Esophagus squamous epithelium (tissue), 5 donors: ENCODE measurements around the gene DNAH1. TPM values are rescaled to one million over a fixed set of nuclear protein-coding genes. Genes with fewer than 3 reads are reported as not detected.

Experiments used
- DNase-seq: peaks from one replicate; lab custom pipeline; 2025; lab: John Stamatoyannopoulos, UW
- H3K27ac ChIP-seq, 4 donors: fragments of 200-600 bp; sonication (generic); one replicate each; pipeline ENCODE4 v1.5.1; 2016 to 2019; ENCODE audit warnings: mild to moderate bottlenecking in 1 of 4
- H3K27me3 ChIP-seq, 4 donors: fragments of 200-600 bp; sonication (generic); 1 replicate in 3 of 4; 2 replicates in 1 of 4; pipeline versions ENCODE4 v1.5.1 to v1.6.0; 2017 to 2021; ENCODE audit warnings: antibody characterized with exemption in 1 of 4
- H3K36me3 ChIP-seq, 3 donors: fragments of 200-600 bp; sonication (generic); one replicate each; pipeline ENCODE4 v1.5.1; 2016 to 2019
- H3K4me1 ChIP-seq, 3 donors: fragments of 200-600 bp; sonication (generic); one replicate each; pipeline ENCODE4 v1.5.1; 2017 to 2019
- H3K4me3 ChIP-seq, 4 donors: fragments of 200-600 bp; sonication (generic); 1 replicate in 3 of 4; 2 replicates in 1 of 4; pipeline ENCODE4 v1.5.1; 2016 to 2019; ENCODE audit warnings: mild to moderate bottlenecking in 2 of 4, moderate library complexity in 1 of 4
- H3K9me3 ChIP-seq, 3 donors: fragments of 200-600 bp; sonication (generic); one replicate each; pipeline ENCODE4 v1.5.1; 2016 to 2019
- CTCF ChIP-seq, 6 experiments: fragments of 450-650 bp in 4 of 6; fragments of 200-600 bp in 2 of 6; sonication (generic) in 2 of 6; IDR thresholded peaks; one replicate each; pipeline ENCODE4 v1.5.1; 2016 to 2019; ENCODE audit warnings: antibody characterized with exemption in 6 of 6, mild to moderate bottlenecking in 4 of 6, moderate library complexity in 4 of 6
- POLR2A ChIP-seq, 4 donors: fragments of 450-650 bp; IDR thresholded peaks; one replicate each; pipeline ENCODE4 v1.6.1; 2017; ENCODE audit warnings: antibody characterized with exemption in 4 of 4, mild to moderate bottlenecking in 4 of 4, moderate library complexity in 3 of 4
- WGBS, 2 donors: methylation state at CpG; one replicate each; pipeline ENCODE4 v1.1.5; 2018; 5-methylcytosine and 5-hydroxymethylcytosine counted together
- intact Hi-C: fragments of 100-400 bp; cut with DNase I; formaldehyde crosslinking; loops from one replicate; pipeline ENCODE4 v1.15.0; 2022
- total RNA-seq, 4 donors: library from RNA; depleted of rRNA; stranded (reverse); fragments of >200 nt; gene quantifications; one replicate each; pipeline ENCODE4 v1.1.0, GENCODE V29; 2016
- donor health status: DM: yes; HTN: yes; CAD: no.

Gene DNAH1
- total RNA-seq, 4 donors from 2014 or later: 1.3 to 5.9 (median 1.9) TPM

- H3K36me3 ChIP-seq: no peaks in the 10 kb centered on the region
- H3K4me3 ChIP-seq: no peak overlapping the region
- DNase-seq: no peak
- H3K27me3 ChIP-seq: no peaks in the 10 kb centered on the region
- no peaks in the 10 kb centered on the region for H3K9me3 ChIP-seq
- WGBS, 2 donors: 67 to 86% methylated on average over 9 to 11 of the region's 13 CpGs
- H3K4me1 ChIP-seq: peaks cover 9 to 54% (median 18%) of the 10 kb centered on the region in 3 donors
- TF ChIP-seq CTCF (IDR thresholded peaks at IDR 0.05) (no peak), POLR2A (IDR thresholded peaks at IDR 0.05) (no peak)
- intact Hi-C loops: no loop called here
- no peak overlapping the region for H3K27ac ChIP-seq
These were observed 120.5 kb downstream of the DNAH1 start for GRCh38 chr3:52436500-52437149.

GRCh38 chr3:52437326-52438103 lies 121.4 kb downstream of the DNAH1 start:
- Histone ChIP-seq H3K9me3 (no peaks in the 10 kb centered on the region), H3K4me3 (no peak overlapping the region), H3K27me3 (no peaks in the 10 kb centered on the region), H3K27ac (no peak overlapping the region), H3K36me3 (no peaks in the 10 kb centered on the region), H3K4me1 (peaks cover 9 to 53% (median 18%) of the 10 kb centered on the region in 3 donors)
- no peak for TF ChIP-seq CTCF (IDR thresholded peaks at IDR 0.05)
- no peak for TF ChIP-seq POLR2A (IDR thresholded peaks at IDR 0.05)
- WGBS, 2 donors: no CpG with 5 or more reads among the region's 15 CpGs
- intact Hi-C loops: no loop called here
- no peak for DNase-seq

- H3K27ac ChIP-seq: no peak overlapping the region
- TF ChIP-seq CTCF (IDR thresholded peaks at IDR 0.05) (no peak), POLR2A (IDR thresholded peaks at IDR 0.05) (no peak)
- no peaks in the 10 kb centered on the region for H3K9me3 ChIP-seq
- no peak overlapping the region for H3K4me3 ChIP-seq
- no peaks in the 10 kb centered on the region for H3K27me3 ChIP-seq
- H3K4me1 ChIP-seq: peaks cover 8 to 48% (median 18%) of the 10 kb centered on the region in 3 donors
- DNase-seq: no peak
- WGBS, 2 donors: 40 to 53% methylated on average over 1 to 2 of the region's 6 CpGs
- no peaks in the 10 kb centered on the region for H3K36me3 ChIP-seq
- intact Hi-C loops: no loop called here
These were observed 121.9 kb downstream of the DNAH1 start for GRCh38 chr3:52438104-52438376.

GRCh38 chr3:52438579-52439425 lies 122.7 kb downstream of the DNAH1 start:
- H3K27me3 ChIP-seq: no peaks in the 10 kb centered on the region
- no peak for DNase-seq
- 86 to 87% methylated on average over 3 of the region's 9 CpGs for WGBS, 2 donors
- H3K36me3 ChIP-seq: no peaks in the 10 kb centered on the region
- no peak overlapping the region for H3K27ac ChIP-seq
- TF ChIP-seq CTCF (IDR thresholded peaks at IDR 0.05): no peak
- TF ChIP-seq POLR2A (IDR thresholded peaks at IDR 0.05): no peak
- no peak overlapping the region for H3K4me3 ChIP-seq
- H3K4me1 ChIP-seq: peaks cover under 1 to 40% (median 14%) of the 10 kb centered on the region in 3 donors
- H3K9me3 ChIP-seq: no peaks in the 10 kb centered on the region
- intact Hi-C loops: no loop called here
